Esophagus squamous epithelium (tissue), 4 donors: ENCODE results near the gene KRTAP16-1.

ENCODE experiments used
- POLR2A ChIP-seq, 4 donors: fragments of 450-650 bp; IDR thresholded peaks; one replicate each; pipeline ENCODE4 v1.6.1; 2017; ENCODE audit warnings: antibody characterized with exemption in 4 of 4, mild to moderate bottlenecking in 4 of 4, moderate library complexity in 3 of 4
- TF ChIP-seq, protein P1 (sequence below), 6 experiments: fragments of 450-650 bp in 4 of 6; fragments of 200-600 bp in 2 of 6; sonication (generic) in 2 of 6; IDR thresholded peaks; one replicate each; pipeline ENCODE4 v1.5.1; 2016 to 2019; ENCODE audit warnings: antibody characterized with exemption in 6 of 6, mild to moderate bottlenecking in 4 of 6, moderate library complexity in 4 of 6

DNA sequence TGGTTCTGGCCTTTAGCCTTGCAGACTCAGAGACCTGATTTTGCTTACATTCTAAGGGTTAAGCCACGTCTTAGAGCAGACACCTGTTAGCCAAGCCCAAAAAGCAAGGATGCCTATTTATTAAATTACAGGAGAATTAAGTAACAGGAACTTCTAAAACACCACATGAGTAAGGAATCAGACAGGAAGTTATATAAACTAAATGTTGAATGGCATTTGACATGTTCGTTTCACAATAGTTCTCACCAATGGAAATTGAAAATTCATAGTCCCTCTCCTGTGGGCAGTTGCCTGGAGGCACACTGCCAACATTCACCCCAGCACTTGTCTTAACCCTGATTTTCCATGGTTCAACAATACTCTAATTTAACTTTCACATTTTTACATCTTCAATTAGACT is 24.6 kb downstream of the KRTAP16-1 start:
- TF ChIP-seq, protein P1, sequence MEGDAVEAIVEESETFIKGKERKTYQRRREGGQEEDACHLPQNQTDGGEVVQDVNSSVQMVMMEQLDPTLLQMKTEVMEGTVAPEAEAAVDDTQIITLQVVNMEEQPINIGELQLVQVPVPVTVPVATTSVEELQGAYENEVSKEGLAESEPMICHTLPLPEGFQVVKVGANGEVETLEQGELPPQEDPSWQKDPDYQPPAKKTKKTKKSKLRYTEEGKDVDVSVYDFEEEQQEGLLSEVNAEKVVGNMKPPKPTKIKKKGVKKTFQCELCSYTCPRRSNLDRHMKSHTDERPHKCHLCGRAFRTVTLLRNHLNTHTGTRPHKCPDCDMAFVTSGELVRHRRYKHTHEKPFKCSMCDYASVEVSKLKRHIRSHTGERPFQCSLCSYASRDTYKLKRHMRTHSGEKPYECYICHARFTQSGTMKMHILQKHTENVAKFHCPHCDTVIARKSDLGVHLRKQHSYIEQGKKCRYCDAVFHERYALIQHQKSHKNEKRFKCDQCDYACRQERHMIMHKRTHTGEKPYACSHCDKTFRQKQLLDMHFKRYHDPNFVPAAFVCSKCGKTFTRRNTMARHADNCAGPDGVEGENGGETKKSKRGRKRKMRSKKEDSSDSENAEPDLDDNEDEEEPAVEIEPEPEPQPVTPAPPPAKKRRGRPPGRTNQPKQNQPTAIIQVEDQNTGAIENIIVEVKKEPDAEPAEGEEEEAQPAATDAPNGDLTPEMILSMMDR (IDR thresholded peaks at IDR 0.05) = no peak
- TF ChIP-seq POLR2A (IDR thresholded peaks at IDR 0.05) = no peak
